WTC11 (cell line): ENCODE data around the gene PTGDR.

Source experiments
- CTCF ChIP-seq: fragments of 200-600 bp; IDR thresholded peaks from 2 replicates; pipeline ENCODE4 v1.8.0; 2022; ENCODE audit warnings: antibody characterized with exemption
- GABPB1 ChIP-seq: sonication (generic); formaldehyde crosslinking; IDR thresholded peaks from 2 replicates; pipeline ENCODE4 v1.8.1; 2023; ENCODE audit warnings: mild to moderate bottlenecking, missing genetic modification reagents
- MAX ChIP-seq: sonication (generic); formaldehyde crosslinking; IDR thresholded peaks from 2 replicates; pipeline ENCODE4 v1.8.0; 2022; ENCODE audit warnings: mild to moderate bottlenecking, missing genetic modification reagents
- USF2 ChIP-seq: sonication (generic); formaldehyde crosslinking; IDR thresholded peaks from 2 replicates; pipeline ENCODE4 v1.8.1; 2023; ENCODE audit warnings: mild to moderate bottlenecking, missing genetic modification reagents, moderate library complexity
- ZNF232 ChIP-seq: sonication (generic); formaldehyde crosslinking; IDR thresholded peaks from 2 replicates; pipeline ENCODE4 v1.8.0; 2022; ENCODE audit warnings: mild to moderate bottlenecking, missing genetic modification reagents
- TF ChIP-seq, protein P1 (sequence below): sonication (generic); formaldehyde crosslinking; IDR thresholded peaks from 2 replicates; pipeline ENCODE4 v1.8.1; 2022; ENCODE audit warnings: low read depth, missing genetic modification reagents, borderline replicate concordance

DNA sequence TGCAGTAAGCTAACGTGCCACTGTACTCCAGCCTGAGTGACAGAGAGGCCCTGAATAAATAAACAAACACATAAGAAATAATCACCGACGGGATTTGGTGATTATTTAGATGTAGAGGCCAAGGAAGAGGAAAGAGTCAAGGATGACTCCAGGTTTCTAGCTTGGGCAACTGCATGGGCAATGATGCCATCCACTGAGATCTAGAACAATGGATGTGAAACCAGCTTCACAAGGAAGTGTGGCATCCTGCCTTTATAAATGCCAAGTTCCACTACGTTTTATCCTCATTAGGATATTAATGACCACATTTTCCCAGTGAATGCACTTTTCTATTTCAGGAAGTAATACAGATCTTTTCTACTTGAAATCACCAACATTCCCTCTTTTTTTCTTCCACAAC, 35.7 kb downstream of the PTGDR start:
- TF ChIP-seq ZNF232 (CRISPR knock-in tag) (no peak), CTCF (no peak), MAX (CRISPR knock-in tag) (no peak), USF2 (no peak), GABPB1 (CRISPR knock-in tag) (no peak)
- TF ChIP-seq, protein P1, sequence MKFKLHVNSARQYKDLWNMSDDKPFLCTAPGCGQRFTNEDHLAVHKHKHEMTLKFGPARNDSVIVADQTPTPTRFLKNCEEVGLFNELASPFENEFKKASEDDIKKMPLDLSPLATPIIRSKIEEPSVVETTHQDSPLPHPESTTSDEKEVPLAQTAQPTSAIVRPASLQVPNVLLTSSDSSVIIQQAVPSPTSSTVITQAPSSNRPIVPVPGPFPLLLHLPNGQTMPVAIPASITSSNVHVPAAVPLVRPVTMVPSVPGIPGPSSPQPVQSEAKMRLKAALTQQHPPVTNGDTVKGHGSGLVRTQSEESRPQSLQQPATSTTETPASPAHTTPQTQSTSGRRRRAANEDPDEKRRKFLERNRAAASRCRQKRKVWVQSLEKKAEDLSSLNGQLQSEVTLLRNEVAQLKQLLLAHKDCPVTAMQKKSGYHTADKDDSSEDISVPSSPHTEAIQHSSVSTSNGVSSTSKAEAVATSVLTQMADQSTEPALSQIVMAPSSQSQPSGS: no peak
